HG03378 (cell line): ENCODE data around the gene ST6GALNAC1.

Experiments used
- ATAC-seq: cut with Tn5 transposase; IDR thresholded peaks from one replicate; pipeline ENCODE4 v1.9.1; 2021; ENCODE audit warnings: mild to moderate bottlenecking, moderate library complexity; ENCODE audit not compliant: unreplicated experiment

ST6GALNAC1 gene

DNA sequence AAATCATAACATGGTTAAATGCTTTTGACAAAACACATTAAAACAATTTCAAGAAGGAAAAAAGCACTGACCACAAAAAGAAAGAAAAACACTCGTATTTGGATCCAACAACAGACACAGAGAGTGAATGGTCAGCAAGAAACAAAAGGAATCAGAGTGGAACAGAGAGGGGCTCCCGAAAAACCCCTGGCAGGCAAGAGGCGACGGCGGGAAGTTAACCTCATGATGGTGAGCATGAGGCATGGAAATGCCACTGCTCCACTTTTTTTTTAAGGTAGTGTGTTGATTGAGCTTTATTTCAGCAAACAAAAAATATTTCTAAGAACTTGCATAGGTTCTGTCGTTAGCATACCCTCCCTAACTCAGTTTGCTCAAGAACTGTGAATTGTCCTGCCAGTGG lies 32.1 kb upstream of the ST6GALNAC1 start:
- no peak for ATAC-seq

DNA sequence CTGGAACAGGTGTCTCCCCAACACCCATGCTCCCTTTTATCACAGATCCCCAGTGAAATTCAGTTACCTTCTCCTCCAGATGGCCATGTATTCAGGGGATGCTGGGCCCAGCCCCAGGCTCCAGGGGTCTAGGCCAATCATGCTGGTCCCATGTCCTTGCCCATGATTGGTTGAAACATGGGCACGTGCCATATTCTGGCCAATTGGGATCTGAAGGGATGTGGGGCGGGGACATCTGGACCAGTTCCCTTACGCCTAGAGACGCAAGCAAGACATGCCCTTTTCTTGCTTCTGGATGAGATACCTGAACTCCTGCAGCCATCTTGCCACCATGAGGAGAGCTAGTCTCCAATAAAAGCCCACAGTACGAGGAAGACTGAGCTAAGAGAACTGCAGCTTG lies 31.0 kb upstream of the ST6GALNAC1 start:
- no peak for ATAC-seq

DNA sequence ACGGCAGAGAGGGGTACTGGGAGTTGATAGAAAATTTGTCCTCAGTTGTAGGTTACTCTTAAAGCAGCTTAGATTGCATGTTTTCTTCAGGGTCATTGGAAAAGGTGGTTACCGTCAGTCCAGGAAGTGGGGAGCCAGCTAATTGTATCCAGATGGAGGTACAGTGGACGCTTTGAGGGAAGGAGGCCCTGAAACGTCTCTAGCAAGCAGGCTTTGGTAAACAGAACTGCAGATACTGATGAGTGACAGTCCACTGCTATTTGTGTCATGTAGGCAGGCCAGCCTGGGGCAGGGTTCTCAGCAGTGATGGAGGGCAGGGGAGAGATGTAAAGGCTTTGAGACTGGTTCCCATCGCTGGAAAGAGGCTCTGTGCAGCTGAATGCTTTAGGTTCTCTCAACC lies 30.2 kb upstream of the ST6GALNAC1 start:
- ATAC-seq: no peak

DNA sequence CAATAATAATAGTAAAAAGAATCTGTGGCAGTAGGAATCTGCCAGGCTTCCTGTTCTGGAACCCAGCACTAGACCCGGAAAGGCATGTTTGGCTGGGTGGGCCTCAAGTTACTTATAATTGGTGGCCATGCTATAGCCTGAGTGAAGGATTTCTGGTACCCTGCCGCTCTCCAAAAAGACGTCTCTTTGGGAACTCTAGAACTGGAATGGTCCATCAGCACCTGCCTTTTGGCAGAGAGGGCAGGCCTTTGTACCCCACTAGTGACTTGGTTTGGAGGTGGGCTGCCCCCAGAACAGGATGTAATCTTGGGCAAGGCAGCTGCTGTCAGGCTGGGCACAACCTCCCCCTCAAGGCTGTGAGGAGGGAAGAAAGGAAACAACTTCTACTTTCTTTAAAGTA lies 29.3 kb upstream of the ST6GALNAC1 start:
- ATAC-seq: no peak

DNA sequence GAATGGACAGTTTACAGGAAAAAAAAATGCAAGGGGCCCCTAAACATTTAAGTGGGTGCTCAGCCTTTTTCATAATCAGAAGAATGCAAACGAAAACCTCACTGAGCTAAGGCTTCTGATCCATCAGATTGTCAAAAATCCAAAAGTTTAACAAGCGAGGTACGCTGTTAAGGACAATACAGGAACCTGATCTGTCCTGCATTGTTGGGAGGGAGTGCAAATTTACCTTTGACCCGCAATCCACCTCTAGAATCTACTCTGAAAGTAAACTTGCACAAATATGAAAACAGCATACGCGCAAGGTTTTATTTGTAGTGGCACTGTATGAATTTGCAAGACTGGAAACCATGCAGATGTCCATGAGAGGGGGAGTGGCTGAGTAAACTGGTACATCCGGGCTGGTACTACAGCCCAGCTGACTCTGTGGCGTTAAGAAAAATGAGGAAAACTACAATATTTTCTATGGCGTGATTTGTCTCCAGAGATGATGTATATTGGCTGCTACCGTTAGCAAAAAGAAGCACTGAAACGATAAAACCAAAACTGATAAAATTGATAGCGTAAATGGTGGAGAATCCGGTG lies 28.8 kb upstream of the ST6GALNAC1 start:
- ATAC-seq: no peak

DNA sequence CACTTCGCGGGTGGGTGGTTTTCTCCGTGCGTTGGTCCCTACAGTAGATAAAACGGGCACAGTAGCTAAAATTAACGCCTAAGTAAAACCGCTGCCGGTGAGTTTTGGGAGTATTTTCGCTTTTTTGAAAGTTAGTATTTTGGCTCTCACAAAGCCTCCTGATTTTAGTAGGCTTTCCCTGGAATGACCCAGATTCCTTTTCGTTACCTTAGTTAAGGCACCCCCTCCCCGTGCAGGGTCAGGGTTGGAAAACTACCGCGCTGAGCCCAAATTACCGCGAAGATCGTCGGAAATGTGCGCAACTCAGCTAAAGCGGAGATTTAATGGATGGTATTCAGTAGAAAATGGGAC lies 28.3 kb upstream of the ST6GALNAC1 start:
- no peak for ATAC-seq

DNA sequence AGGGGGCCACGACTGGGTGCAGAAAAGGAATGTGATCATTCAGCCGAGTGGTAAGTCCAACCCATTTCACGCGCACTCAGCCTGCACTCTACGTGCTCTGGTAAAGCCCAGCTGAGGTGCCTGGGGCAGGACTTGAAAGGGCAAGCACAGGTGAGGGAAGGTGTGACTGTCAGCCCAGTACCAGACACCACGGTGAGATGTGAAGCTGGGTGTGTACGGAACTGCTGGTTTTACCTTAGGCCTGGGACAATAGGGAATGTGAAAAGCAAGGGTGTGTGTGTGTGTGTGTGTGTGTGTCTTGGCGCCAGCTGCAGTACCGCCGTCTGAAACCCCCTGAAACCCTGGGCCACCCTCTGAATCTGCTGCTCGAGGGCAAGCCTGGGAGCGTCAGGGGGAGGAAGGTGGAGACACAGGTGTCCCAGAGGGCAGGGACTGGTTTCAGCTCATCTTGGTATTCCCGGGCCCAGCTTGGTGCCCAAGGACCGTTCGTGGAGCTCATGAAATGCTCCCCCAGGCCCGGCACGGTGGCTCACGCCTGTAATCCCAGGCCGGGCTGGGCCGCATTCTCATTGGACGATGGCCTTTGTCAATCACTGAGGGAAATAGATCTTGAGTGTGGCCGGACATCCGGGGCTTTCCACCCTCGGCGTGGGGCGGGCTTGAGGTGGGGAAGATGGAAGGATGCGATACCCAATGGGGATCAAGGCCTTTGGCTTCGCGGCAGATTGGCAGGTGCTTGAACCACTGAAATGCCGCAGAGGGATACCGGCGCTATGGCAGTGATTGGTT lies 27.8 kb upstream of the ST6GALNAC1 start:
- ATAC-seq: peak; percentile 92

DNA sequence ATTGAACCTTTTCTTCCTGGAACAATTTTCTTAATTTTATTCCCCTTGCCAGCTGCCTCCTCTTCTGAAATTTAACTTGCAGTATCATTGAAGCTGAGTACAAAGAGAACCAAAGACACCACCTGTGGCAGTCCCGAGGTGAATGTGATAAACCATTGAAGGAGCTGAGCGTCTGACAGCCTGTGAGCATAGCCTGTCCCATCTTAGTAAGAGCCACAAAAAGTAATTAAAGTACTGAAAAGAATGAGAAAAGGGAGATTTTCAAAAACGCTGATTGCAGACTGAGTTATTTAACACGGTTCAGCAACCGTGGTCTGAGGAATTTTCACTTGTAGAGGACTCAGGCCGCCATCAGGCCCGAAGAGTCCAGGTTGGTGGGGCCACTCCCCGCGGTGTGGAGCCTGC lies 27.2 kb upstream of the ST6GALNAC1 start:
- ATAC-seq: no peak

DNA sequence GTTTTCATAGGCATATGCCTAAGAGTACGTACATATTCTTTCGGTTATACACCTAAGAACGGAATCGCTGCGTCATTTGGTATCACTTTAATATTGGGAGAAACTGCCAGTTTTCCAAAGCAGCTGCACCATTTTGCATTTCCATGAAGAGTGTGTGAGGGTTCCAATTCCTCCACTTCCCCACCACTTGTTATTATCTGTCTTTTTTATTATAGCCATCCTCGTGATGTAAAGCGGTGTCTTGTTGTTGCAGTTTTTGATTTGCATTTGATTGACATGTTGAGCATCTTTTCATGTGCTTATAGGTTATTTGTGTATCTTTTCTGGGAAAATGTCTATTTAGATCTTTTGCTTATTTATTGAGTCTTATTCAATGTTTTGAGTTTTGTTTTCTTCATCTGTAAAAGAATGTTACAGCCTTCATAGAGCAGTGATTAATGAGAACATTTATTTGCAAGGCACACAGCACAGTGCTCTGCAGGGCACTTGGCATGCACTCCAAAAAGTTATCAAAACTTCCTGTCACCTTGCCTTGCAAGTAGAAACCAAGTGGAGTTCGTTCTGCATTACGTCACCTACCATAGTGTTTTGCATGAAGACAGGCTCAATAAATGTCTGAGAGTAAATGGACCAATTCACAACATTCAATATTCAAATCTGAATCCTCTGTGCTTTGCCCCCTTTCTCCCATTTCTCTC lies 26.6 kb upstream of the ST6GALNAC1 start:
- no peak for ATAC-seq

DNA sequence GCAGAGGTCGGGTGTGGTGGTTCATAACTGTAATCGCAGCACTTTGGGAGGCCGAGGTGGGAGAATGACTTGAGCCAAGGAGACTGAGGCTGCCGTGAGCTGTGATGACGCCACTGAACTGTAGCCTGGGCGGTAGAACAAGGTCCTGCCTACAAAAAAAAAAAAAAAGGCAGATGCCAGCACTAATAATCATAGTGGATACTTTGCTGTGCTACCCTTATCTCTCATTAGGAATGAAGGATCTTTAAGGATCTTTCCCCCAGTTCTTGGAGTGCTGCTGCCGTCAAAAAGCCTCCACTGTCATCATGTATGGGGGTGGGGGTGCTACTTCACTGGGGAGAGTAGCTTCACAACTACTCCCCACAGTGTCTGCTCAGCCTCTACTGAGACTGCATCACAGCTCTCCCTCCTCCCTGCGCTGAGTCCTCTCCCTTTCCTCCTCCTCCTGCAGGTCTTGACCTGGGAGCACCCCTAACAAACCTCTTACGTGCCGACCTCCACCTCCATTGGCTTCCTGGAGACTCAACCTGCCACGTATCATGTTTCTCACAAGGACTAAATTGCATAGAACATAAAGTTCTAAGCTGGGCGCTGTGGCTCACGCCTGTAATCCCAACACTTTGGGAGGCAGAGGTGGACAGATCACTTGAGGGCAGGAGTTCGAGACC lies 24.4 kb upstream of the ST6GALNAC1 start:
- ATAC-seq: no peak

DNA sequence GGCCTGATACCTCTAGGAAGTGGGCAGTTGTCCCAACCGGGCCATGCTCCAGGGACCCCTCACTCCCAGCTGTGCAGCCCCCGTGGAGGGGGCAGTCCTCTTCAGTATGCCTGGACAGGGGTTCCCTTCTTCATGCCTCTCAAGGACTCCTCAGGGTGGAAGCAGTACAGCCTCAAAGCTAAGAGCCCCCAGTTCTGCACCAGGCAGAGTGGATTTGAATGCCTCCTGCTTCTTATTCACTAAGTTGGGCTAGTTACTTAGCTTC lies 23.9 kb upstream of the ST6GALNAC1 start:
- no peak for ATAC-seq

DNA sequence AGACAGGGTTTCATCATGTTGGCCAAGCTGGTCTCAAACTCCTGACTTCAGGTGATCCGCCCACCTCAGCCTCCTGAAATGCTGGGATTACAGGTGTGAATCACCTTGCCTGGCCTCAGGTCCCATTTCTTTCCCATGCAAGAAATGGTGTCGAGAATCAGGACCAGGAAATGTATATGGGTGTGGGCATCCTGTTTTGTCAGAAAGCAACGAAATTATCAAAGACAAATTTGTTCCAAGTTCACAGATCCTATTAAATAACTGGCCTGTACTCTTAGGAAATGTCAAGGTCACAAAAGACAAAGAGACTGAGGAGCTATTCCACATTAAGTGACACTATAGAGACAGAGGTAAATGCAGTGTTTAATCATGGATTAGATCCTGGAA lies 17.1 kb upstream of the ST6GALNAC1 start:
- ATAC-seq: no peak

DNA sequence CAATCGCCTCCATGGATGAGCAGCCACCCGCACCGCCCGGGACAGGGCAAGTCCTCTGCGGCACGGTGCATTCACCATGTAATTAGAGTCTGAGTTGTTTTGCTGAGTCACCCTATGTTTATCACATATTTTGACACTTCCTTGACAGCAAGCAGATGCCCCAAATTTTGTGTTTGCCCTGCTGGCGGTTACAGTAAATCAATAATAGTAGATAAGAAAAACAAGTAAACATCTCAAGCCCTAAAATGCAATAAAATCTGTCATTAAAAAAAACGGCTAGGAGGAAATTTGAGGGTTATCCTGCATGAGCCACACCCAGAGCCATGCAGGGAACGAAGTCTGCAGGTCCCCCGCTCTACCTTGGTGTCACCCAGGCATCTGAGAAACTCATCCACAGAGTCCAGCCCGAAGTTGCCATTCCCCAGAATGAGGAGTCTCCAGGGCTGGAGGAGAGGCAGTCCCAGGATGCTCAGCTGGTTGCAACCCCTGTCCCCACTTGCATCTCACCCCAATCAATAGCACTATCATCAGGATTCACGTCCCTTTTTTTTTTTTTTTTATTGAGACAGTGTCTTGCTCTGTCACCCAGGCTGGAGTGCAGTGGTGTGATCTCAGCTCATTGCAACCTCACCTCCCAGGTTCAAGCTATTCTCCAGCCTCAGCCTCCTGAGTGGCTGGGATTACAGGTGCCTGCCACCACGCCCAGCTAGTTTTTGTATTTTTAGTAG lies 16.5 kb upstream of the ST6GALNAC1 start:
- no peak for ATAC-seq

DNA sequence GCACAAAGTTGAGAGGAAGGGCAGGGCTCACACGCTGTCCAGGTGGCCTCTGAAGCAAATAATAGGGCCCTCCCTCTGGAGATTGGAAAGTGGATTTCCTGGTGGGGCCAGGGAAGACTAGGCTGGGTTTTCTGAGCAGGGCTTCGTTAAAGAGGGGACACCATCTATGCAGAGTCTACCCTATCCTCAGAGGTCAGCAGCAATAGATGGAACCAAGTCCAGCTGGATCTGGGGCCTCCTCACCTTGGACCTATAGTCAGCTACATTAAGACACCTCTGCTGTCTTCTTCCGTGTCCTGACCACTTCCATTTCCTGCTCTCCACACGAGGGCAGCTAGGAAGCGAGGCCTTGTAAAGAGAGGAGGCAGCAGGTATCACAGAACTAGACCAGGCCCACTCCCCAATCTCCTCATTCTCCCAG lies 14.7 kb upstream of the ST6GALNAC1 start:
- ATAC-seq: no peak

DNA sequence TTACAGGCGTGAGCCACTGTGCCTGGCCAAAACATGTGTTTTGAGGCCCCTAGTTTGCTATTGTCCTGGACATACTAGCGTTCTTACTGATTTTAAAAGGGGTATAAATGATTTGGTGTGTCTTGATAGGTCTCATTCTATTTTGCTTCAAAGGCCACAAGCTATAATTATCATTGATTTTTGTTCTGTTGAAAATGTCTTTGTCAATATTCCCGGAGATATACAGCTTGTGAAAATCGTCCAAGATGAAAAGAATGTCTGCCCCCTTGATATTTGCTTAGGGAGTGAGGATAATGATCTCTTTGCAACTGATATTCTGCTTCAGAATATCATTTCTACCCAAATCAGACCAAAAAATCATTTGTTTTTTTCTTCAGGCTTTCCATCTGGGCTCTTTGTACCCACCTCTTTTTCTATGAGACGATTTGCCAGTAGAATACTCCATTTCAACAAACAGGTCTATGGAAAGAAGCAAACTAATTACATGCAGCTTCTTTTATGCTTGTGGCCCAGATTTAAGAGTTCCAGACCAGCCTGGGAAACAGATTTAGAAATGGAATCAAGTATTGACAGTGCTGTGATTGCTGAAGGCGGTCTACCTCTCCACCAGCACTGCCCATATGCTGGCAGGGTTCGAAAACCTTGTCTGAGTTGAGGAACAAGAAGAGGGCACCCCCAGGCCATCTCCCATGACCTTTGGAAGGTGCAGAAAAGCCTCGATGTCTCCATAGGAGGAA lies 14.1 kb upstream of the ST6GALNAC1 start:
- ATAC-seq: no peak

DNA sequence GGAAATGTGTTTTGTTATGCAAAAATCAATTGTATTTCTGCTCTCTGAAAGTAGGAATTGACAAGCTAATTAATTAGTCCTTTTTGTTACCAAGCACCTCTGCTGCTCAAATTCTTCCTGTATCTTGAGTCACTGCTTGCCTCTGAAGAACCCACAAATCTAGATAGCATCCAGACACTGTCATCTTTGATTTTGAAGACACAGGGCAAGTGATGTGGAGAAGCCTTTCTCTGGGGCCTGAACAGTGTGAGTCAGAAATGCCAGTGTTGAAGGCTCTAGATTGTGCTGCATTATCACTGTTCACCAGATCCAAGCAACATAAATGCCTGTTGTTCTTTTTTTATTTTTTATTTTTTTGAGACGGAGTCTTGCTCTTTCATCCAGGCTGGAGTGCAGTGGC lies 10.9 kb upstream of the ST6GALNAC1 start:
- no peak for ATAC-seq

DNA sequence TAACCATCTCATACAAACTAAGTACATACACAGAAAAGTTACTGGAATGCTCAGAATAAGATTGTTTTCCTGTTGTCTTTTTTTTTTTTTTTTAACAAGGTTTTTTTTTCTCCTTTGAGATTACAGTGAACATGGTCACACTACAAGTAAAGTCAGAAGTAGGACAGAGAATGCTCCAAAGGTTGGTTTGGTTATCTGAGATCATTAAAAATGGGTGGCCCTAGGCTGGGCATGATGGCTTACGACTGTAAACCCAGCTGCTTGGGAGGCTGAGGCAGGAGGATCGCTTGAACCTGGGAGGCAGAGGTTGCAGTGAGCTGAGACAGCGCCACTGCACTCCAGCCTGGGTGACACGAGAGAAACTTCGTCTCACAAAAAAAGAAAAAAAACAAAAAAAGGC lies 6.9 kb upstream of the ST6GALNAC1 start:
- ATAC-seq: no peak

DNA sequence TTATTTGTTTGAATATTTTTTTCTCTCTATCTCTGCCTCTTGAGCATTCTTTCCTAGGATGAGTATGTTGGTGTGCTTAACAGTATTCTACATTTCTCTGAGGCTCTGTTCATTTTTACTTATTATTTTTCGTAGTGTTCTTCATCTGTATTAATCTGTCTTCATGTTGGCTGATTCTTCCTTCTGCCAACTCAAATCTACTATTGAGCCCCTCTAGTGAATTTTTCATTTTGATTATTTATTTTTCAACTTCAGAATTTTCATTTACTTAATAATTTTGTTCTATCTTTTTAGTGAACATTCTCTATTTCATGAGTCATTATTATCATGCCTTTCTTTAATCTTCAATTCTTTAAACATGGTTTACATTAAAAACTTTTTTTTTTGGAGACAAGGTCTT lies 3.2 kb upstream of the ST6GALNAC1 start:
- no peak for ATAC-seq

DNA sequence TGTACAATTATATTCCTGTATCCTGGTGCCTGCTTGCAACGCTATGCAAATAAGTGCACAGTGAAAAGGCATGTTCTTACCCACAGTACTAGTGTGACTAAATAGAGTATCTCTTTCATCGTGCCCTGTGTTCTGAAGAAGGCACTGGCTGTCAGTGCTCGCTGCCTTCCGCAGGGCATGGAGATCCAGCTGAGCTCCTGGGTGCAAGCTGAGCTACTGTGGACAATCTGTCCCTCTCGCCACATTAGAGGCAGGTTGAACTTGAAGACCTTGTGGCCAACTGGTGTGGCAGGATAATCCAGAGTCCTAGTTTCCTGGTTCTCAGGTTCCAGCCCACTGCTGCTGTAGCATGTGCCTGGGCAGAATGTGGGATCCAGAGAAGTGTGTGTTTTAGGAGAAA lies 1.9 kb upstream of the ST6GALNAC1 start:
- ATAC-seq: no peak

DNA sequence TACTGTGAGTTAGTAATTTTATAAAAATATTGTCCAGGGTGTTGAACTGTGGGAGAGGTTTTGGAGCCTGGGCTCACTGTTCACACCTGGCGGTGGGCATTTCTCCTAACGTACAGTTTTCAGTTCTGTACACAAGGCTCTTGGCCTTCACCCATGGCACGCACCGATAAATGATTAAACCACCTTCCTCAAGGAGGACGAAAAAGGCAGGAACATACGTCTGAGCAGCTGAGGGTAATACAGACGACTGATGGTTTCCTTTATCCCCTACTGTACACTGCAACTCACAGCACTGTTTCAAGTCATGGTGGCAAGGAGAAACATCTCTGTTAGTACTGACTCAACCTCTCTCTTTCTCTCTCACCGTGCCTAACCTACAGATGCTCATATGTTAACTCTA lies 1.4 kb upstream of the ST6GALNAC1 start:
- ATAC-seq: no peak

DNA sequence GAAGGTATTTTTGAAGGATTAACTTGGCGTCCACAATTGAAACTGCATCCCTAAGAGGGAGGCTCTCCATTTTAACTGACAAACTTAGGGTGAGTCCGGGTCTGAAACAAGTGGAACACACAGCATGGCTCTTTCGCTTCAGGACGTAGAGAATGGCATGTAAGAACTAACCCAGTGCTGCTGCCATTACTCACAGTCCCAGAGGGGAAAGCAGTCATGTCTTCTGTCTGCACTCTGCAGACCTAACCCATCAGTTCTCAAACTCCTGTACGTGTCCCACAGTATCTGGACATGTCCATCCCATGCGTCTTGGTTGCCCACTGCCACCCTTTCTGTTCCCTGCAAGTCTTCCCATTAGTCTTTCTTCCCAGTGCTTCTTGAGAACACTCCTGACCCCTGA lies 563 bp downstream of the ST6GALNAC1 start:
- ATAC-seq: no peak
